Measurements from ENCODE around the gene ZBTB22.
"Not testable (repeated sequence)": the region's sequence is repeated elsewhere in the genome, so short reads cannot be mapped to it uniquely, and the experiment has no call there.

DNA sequence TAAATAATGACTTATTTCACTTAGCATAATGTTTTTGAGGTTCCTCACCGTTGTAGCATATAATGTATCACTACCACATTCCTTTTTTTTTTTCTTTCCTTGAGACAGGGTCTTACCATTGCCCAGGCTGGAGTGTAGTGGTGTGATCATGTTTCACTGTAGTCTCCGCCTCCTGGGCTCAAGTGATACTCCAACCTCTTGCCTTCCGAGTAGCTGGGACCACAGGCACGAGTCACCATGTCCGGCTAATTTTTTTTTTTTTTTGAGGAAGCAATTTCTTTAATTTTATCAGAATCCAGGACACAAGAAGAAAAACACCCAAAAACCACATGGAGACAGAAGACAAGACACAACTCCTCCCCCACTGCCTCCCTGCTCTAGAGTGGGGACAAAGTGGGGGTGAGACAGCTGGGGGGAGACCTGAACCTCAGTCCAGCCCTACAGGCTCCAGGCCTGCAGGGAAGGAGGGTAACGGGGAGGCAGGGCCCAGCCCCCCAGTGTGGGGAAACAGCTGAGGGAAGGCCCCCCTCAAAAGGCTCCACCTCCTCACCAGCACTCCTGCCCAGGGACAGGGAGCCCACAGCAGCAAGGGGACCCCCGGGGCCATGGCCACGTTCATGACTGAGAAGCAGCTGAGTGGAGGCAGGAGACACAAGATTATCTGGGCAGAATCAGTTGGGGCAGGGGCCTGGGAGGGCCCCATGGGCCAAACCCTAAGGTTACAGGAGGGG lies 47.1 kb upstream of the ZBTB22 start:
- TF ChIP-seq, protein P1, sequence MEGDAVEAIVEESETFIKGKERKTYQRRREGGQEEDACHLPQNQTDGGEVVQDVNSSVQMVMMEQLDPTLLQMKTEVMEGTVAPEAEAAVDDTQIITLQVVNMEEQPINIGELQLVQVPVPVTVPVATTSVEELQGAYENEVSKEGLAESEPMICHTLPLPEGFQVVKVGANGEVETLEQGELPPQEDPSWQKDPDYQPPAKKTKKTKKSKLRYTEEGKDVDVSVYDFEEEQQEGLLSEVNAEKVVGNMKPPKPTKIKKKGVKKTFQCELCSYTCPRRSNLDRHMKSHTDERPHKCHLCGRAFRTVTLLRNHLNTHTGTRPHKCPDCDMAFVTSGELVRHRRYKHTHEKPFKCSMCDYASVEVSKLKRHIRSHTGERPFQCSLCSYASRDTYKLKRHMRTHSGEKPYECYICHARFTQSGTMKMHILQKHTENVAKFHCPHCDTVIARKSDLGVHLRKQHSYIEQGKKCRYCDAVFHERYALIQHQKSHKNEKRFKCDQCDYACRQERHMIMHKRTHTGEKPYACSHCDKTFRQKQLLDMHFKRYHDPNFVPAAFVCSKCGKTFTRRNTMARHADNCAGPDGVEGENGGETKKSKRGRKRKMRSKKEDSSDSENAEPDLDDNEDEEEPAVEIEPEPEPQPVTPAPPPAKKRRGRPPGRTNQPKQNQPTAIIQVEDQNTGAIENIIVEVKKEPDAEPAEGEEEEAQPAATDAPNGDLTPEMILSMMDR (IDR thresholded peaks at IDR 0.05), result not testable (repeated sequence)
- TF ChIP-seq POLR2AphosphoS5, POLR2A (IDR thresholded peaks at IDR 0.05): not testable (repeated sequence)

All from breast epithelium (tissue), 3 donors.